GM21447 (cell line): ENCODE results near the gene PPIL1.

Experiments used
- ATAC-seq: cut with Tn5 transposase; IDR thresholded peaks from one replicate; pipeline ENCODE4 v1.9.1; 2021; ENCODE audit not compliant: unreplicated experiment

PPIL1 gene

GRCh38 chr6:36836111-36837021 is 38.2 kb downstream of the PPIL1 start:
- no peak for ATAC-seq

- no peak for ATAC-seq
These were observed 39.8 kb downstream of the PPIL1 start for GRCh38 chr6:36834576-36835341.

- ATAC-seq, result no peak
These were observed 41.3 kb downstream of the PPIL1 start for GRCh38 chr6:36833182-36833789.

GRCh38 chr6:36832313-36832712 is 42.3 kb downstream of the PPIL1 start:
- no peak for ATAC-seq

GRCh38 chr6:36830577-36830976 is 44.0 kb downstream of the PPIL1 start:
- no peak for ATAC-seq

GRCh38 chr6:36829919-36830544 is 44.6 kb downstream of the PPIL1 start:
- ATAC-seq, result no peak

GRCh38 chr6:36827261-36828079 is 47.1 kb downstream of the PPIL1 start:
- ATAC-seq, result no peak

GRCh38 chr6:36826520-36827227 is 47.9 kb downstream of the PPIL1 start:
- ATAC-seq, result no peak

- ATAC-seq, result no peak
These were observed 48.6 kb downstream of the PPIL1 start for GRCh38 chr6:36825994-36826393.

- no peak for ATAC-seq
These were observed 49.2 kb downstream of the PPIL1 start for GRCh38 chr6:36825452-36825851.

GRCh38 chr6:36824253-36824652 is 50.4 kb downstream of the PPIL1 start:
- no peak for ATAC-seq

GRCh38 chr6:36823421-36824096 is 51.0 kb downstream of the PPIL1 start:
- no peak for ATAC-seq

- ATAC-seq, result no peak
These were observed 51.9 kb downstream of the PPIL1 start for GRCh38 chr6:36822506-36823269.

- ATAC-seq, result no peak
These were observed 52.8 kb downstream of the PPIL1 start for GRCh38 chr6:36821581-36822335.

- ATAC-seq, result no peak
These were observed 53.7 kb downstream of the PPIL1 start for GRCh38 chr6:36820700-36821580.

- ATAC-seq, result no peak
These were observed 55.8 kb downstream of the PPIL1 start for GRCh38 chr6:36818756-36819155.

- ATAC-seq, result no peak
These were observed 56.8 kb downstream of the PPIL1 start for GRCh38 chr6:36817847-36818246.
